Inflammatory macrophage treated with lipopolysaccharide for 1 hour (primary cell): ENCODE measurements around the gene C5AR1.
A peak's percentile ranks its signal among the peaks of the same experiment; 100 is the strongest.

Source experiments
- DNase-seq, 2 donors: peaks; one replicate each; pipeline ENCODE4 v3.0.0-alpha.2; 2020 to 2022

Gene C5AR1

GRCh38 chr19:47370045-47370611 is 60.5 kb downstream of the C5AR1 start:
- peak; percentile 77 to 81 for DNase-seq

- DNase-seq: no peak
Measured at GRCh38 chr19:47371261-47371660, 61.6 kb downstream of the C5AR1 start.
